HG02973 (cell line): ENCODE data around the gene PAPPA2.
"Not testable (repeated sequence)": the region's sequence is repeated elsewhere in the genome, so short reads cannot be mapped to it uniquely, and the experiment has no call there.

Experiments used
- ATAC-seq: cut with Tn5 transposase; IDR thresholded peaks from one replicate; pipeline ENCODE4 v1.9.1; 2021; ENCODE audit warnings: moderate library complexity; ENCODE audit not compliant: unreplicated experiment

PAPPA2 gene, protein sequence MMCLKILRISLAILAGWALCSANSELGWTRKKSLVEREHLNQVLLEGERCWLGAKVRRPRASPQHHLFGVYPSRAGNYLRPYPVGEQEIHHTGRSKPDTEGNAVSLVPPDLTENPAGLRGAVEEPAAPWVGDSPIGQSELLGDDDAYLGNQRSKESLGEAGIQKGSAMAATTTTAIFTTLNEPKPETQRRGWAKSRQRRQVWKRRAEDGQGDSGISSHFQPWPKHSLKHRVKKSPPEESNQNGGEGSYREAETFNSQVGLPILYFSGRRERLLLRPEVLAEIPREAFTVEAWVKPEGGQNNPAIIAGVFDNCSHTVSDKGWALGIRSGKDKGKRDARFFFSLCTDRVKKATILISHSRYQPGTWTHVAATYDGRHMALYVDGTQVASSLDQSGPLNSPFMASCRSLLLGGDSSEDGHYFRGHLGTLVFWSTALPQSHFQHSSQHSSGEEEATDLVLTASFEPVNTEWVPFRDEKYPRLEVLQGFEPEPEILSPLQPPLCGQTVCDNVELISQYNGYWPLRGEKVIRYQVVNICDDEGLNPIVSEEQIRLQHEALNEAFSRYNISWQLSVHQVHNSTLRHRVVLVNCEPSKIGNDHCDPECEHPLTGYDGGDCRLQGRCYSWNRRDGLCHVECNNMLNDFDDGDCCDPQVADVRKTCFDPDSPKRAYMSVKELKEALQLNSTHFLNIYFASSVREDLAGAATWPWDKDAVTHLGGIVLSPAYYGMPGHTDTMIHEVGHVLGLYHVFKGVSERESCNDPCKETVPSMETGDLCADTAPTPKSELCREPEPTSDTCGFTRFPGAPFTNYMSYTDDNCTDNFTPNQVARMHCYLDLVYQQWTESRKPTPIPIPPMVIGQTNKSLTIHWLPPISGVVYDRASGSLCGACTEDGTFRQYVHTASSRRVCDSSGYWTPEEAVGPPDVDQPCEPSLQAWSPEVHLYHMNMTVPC (N-terminal part only)

DNA sequence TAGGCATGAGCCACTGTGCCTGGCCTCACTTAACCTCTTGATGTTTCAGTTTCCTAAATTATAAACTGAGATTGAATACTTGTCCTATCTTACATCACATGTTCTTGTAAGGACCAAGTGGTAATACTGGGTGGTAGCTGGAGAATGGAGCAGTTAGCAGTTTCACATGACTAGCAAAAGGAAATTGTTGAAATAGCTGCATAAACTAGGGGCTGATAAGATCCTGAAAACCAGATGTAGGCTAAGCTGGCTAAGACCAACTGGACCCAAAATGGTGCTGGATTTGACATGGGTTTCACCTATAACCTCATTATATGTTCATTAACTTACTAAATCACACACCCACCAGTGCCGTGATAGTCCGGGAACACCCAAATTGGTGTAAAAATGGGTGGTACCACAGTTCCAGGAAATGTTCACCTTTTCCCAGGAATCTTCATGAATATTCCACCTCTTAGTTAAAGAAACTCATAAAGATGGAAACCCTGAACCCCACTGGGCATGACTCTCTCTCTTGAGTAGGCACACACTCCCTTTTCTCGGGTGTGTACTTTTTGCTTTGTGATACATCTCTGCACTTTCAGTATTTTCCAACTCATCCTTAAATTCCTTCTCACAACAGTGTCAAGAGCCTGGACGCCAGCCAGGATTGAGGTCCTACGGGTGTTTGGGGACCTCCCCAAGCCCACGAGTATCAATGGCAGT is at the start of gene PAPPA2:
PAPPA2 (plus strand) TSS at position 502 of the 705 bp plus-strand sequence. CDS start 93,148 bp downstream, outside the sequence.
- no peak for ATAC-seq

- no peak for ATAC-seq
Observed at GRCh38 chr1:176416777-176417176, 46.2 kb upstream of the PAPPA2 start.

DNA sequence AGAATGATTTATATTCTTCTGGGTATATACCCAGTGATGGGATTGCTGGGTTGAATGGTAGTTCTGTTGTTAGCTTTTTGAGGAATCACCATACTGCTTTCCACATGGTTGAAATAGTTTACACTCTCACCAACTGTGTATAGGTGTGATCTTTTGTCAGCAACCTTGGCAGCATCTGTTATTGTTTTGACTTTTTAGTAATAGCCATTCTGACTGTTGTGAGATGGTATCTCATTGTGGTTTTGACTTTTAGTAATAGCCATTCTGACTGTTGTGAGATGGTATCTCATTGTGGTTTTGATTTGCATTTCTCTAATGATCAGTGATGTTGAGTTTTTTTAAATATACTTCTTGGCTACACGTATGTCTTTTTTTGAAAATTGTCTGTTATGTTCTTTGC is 43.4 kb upstream of the PAPPA2 start:
- ATAC-seq, result not testable (repeated sequence)

GRCh38 chr1:176434234-176434633 is 28.7 kb upstream of the PAPPA2 start:
- ATAC-seq, result no peak

DNA sequence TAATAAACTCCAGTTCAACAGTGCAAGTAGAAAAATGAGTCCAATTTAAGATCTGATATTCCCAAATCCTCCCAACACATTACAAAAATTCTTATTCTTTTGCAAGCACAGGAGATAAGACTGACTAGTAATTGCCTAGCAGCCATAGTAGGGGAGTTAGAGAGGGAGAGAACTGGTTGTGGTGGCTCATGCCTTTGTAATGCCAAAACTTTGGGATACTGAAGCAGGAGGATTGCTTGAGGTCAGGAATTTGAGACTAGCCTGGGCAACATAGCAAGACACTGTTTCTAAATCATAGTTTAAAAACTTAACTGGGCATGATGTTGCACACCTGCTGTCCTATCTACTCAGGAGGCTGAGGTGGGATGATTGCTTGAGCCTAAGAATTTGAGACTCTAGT is 26.7 kb upstream of the PAPPA2 start:
- no peak for ATAC-seq

DNA sequence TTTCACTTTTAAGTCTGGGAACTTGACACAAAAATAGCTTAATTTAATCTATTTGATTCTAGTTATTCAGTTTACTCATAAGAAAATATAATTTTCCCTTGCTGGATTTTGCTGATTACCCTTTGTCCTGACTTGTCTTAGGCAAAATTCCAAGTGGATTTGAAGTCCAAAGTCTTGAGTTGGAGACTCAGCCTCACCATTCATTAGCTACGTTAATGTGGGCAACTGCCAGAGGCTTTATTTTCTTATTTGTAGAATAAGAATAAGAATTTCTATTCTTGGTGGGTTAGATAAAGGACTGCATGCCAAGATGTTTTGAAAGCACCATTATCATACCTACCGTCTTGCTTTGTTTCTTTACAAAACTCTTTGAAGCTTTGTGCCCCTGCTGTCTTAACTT is 22.8 kb upstream of the PAPPA2 start:
- ATAC-seq, result no peak

DNA sequence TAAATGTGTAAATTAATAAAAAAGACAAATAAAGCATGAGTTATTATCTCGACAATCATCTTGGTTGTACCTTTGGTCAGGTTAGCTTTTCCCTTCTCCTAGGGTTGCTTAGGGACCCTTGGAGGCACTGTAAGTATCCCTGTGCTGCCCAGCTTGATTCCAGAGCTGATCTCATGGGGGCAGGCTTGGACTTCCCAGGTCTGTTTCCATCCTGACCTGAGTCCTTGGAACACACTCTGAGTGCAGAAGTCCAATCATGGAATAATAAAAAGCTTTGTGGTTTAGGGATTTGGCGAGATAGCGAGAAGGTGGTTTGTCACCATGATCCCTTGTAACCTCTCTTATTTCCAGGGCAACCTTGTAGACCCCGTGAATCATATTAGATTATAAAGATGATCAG is 18.7 kb upstream of the PAPPA2 start:
- no peak for ATAC-seq

GRCh38 chr1:176445402-176445801 is 17.6 kb upstream of the PAPPA2 start:
- no peak for ATAC-seq

GRCh38 chr1:176448340-176448739 is 14.6 kb upstream of the PAPPA2 start:
- ATAC-seq, result no peak

GRCh38 chr1:176450526-176450925 is 12.4 kb upstream of the PAPPA2 start:
- ATAC-seq, result no peak

- not testable (repeated sequence) for ATAC-seq
Observed at GRCh38 chr1:176451741-176452140, 11.2 kb upstream of the PAPPA2 start.

DNA sequence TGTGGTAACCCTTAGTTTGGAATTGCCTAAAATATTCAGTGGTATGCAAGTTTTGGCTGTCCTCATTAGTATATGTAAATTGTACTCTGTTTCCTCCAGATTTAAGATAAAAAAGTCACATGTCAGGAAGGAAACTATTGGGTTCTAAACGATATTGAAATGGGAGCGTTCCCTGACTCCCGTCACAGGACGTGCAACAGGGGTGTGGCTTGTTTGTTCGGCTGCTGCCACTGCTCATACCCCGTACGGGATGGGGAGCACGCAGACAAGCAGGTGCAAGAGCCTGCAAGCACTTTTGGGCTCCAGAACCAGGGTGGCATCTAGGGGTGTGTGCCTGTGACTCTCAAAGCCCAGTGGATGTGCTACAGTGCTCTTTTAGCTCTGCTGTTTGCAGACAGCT is 6.2 kb upstream of the PAPPA2 start:
- no peak for ATAC-seq

GRCh38 chr1:176460544-176461336 is 2.2 kb upstream of the PAPPA2 start:
- no peak for ATAC-seq

GRCh38 chr1:176461576-176461975 is 1.4 kb upstream of the PAPPA2 start:
- no peak for ATAC-seq

DNA sequence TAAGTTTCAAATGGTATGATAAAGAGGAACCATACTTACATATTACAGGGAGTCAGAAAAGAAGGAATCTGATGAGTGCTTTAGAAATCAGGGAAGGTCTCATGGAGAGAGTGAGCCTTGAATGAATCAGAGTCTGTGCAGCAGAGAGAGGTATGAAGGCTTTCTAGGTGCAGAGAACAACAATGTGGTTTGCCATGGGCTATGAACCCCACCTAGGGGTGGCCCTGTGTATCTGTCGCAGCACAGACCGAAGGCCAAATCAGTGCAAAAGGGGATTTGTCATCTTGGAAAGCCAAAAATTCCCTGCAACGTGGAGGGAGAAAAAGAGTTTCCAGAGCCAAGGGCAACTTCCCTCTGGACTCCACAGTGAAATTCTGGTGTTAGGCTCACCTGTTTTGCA is 3.5 kb downstream of the PAPPA2 start:
- no peak for ATAC-seq

- ATAC-seq, result no peak
Observed at GRCh38 chr1:176469450-176470010, 6.6 kb downstream of the PAPPA2 start.

DNA sequence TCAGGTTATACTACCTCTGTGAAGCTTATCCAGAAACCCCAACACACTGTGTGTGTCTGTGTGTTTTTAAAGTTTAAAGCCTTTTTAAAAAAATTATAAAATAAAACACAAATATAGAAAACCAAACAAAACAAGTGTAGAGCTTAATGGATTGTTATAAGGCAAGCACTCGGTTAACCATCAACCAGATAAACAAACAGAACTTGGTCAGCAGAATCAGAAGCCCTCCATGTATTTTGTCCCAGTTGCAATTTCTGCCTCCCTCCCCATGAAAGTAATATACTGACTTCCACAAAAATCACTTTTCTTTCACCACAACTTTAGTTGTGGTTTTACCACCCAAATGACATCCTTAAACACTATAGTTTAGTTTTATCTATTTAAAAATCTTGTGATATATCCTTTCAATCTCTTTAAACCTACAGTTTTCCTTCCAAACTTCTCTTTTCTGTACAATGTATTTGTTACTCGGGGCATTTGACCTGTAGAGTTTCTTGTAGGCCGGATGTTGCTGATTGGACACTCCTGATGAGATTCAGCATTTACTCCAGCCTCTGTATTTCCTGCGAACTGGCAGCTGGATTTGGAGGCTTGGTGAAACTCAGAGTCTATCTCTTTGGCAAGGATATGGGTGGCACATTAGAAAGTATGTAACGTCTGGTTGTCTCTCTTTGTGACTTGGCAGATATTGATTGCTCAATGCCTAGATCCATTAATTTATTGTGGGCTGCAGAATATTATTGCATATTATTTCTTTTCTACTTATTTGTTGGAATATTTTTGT is 8.6 kb downstream of the PAPPA2 start:
- no peak for ATAC-seq

DNA sequence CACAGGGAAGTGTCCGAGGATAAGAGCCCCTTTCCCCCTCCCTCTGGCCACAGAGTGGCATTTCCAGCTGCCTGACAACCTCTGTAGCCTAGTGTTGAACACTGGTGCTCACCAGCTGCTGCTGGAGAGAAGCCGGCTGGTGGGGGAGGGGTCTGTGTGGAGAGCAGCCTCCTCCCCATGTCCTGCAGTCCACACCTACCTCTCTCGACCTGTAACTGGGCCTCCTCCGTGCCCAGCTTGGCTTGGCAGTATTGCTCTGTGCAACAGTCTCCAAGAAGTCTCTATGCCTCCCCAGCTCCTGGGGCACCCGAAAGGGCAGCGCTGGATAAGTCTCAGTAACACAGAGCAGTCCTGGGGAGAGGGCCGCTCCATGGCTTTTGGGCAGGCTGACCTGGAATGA is 17.0 kb downstream of the PAPPA2 start:
- no peak for ATAC-seq

- no peak for ATAC-seq
Observed at GRCh38 chr1:176480750-176481149, 17.8 kb downstream of the PAPPA2 start.
